ENCODE data around the gene LINGO1.

The LINGO1 gene

GRCh38 chr15:77665530-77666295 lies 33.0 kb upstream of the LINGO1 start:
- DNase-seq (ENCODE audit: low spot score): no peak
- TF ChIP-seq CTCF (IDR thresholded peaks at IDR 0.05; ENCODE audit: extremely low read depth, insufficient read depth, missing control alignments): no peak
- in situ Hi-C loops (cut with MboI; ENCODE audit: low pct_unique_long_range_greater_than_20kb, low sequenced_read_pairs, unreplicated experiment): no loop called here

GRCh38 chr15:77664428-77664827 lies 31.7 kb upstream of the LINGO1 start:
- in situ Hi-C loops (cut with MboI; ENCODE audit: low pct_unique_long_range_greater_than_20kb, low sequenced_read_pairs, unreplicated experiment): no loop called here
- DNase-seq (ENCODE audit: low spot score): no peak
- no peak for TF ChIP-seq CTCF (IDR thresholded peaks at IDR 0.05; ENCODE audit: extremely low read depth, insufficient read depth, missing control alignments)

GRCh38 chr15:77663256-77663655 lies 30.5 kb upstream of the LINGO1 start:
- no peak for DNase-seq (ENCODE audit: low spot score)
- TF ChIP-seq CTCF (IDR thresholded peaks at IDR 0.05; ENCODE audit: extremely low read depth, insufficient read depth, missing control alignments): no peak
- in situ Hi-C loops (cut with MboI; ENCODE audit: low pct_unique_long_range_greater_than_20kb, low sequenced_read_pairs, unreplicated experiment): no loop called here

- in situ Hi-C loops (cut with MboI; ENCODE audit: low pct_unique_long_range_greater_than_20kb, low sequenced_read_pairs, unreplicated experiment): no loop called here
- DNase-seq (ENCODE audit: low spot score): peak; percentile 79
- peak; percentile 35 for TF ChIP-seq CTCF (IDR thresholded peaks at IDR 0.05; ENCODE audit: extremely low read depth, insufficient read depth, missing control alignments)
Observed at GRCh38 chr15:77659350-77660321, 26.9 kb upstream of the LINGO1 start.

- no peak for DNase-seq (ENCODE audit: low spot score)
- TF ChIP-seq CTCF (IDR thresholded peaks at IDR 0.05; ENCODE audit: extremely low read depth, insufficient read depth, missing control alignments): no peak
- in situ Hi-C loops (cut with MboI; ENCODE audit: low pct_unique_long_range_greater_than_20kb, low sequenced_read_pairs, unreplicated experiment): no loop called here
Observed at GRCh38 chr15:77658304-77658703, 25.6 kb upstream of the LINGO1 start.

GRCh38 chr15:77657634-77658238 lies 25.0 kb upstream of the LINGO1 start:
- no peak for TF ChIP-seq CTCF (IDR thresholded peaks at IDR 0.05; ENCODE audit: extremely low read depth, insufficient read depth, missing control alignments)
- no peak for DNase-seq (ENCODE audit: low spot score)
- in situ Hi-C loops (cut with MboI; ENCODE audit: low pct_unique_long_range_greater_than_20kb, low sequenced_read_pairs, unreplicated experiment): no loop called here
